PC-9 (cell line): ENCODE measurements around the gene ADAM17. TPM values are rescaled to one million over a fixed set of nuclear protein-coding genes. Genes with fewer than 3 reads are reported as not detected.

Experiments
- BruUV-seq: library from RNA; stranded (reverse); fragments of 400-500 nt; replicated peaks from 2 replicates; lab custom pipeline; 2021; lab: Mats Ljungman, UMichigan
- CTCF ChIA-PET: fragments of 300-600 bp; sonication (Branson Sonifier 250); formaldehyde crosslinking; loops from one replicate; lab custom pipeline; 2022; ENCODE audit warnings: antibody characterized with exemption; lab: Charles Lee
- POLR2A ChIA-PET: fragments of 300-600 bp; sonication (Branson Sonifier 250); formaldehyde crosslinking; loops from one replicate; lab custom pipeline; 2022; ENCODE audit warnings: antibody characterized with exemption; ENCODE audit not compliant: unreplicated experiment; lab: Charles Lee
- DNase-seq, 2 experiments: peaks; one replicate each; pipeline versions ENCODE4 v3.0.0 to v3.0.0-alpha.2; 2015 to 2022; ENCODE audit warnings: mixed read lengths in 1 of 2
- H2AFZ ChIP-seq: fragments of 200-600 bp; sonication (generic); 2 replicates; pipeline ENCODE4 v1.8.1; 2017; ENCODE audit warnings: antibody characterized with exemption
- H3F3A ChIP-seq: fragments of 200-600 bp; sonication (generic); 2 replicates; pipeline ENCODE4 v1.8.1; 2017; ENCODE audit warnings: antibody characterized with exemption, mild to moderate bottlenecking, low read depth; ENCODE audit not compliant: insufficient read depth
- H3K27ac ChIP-seq: fragments of 200-600 bp; sonication (generic); 2 replicates; pipeline ENCODE4 v1.6.1; 2016; ENCODE audit warnings: mixed run types
- H3K27me3 ChIP-seq: fragments of 200-600 bp; sonication (generic); 2 replicates; pipeline ENCODE4 v1.6.1; 2016; ENCODE audit warnings: low read depth, mixed run types; ENCODE audit not compliant: insufficient read depth
- H3K36me3 ChIP-seq: fragments of 200-600 bp; sonication (generic); 2 replicates; pipeline ENCODE4 v1.6.1; 2016; ENCODE audit warnings: low read depth, mixed run types
- H3K4me1 ChIP-seq: fragments of 200-600 bp; sonication (generic); replicated peaks from 2 replicates; pipeline ENCODE4 v1.6.1; 2016; ENCODE audit warnings: mixed run types; ENCODE audit not compliant: insufficient read depth
- H3K4me2 ChIP-seq: fragments of 200-600 bp; sonication (generic); 2 replicates; pipeline ENCODE4 v1.6.1; 2017; ENCODE audit warnings: mixed run types
- H3K4me3 ChIP-seq: fragments of 200-600 bp; sonication (generic); 2 replicates; pipeline ENCODE4 v1.6.1; 2016; ENCODE audit warnings: mixed run types
- H3K79me2 ChIP-seq: fragments of 200-600 bp; sonication (generic); 2 replicates; pipeline ENCODE4 v1.6.1; 2017; ENCODE audit warnings: low read depth, mixed run types
- H3K9me2 ChIP-seq: fragments of 200-600 bp; sonication (generic); 2 replicates; pipeline ENCODE4 v1.8.1; 2017; ENCODE audit warnings: mild to moderate bottlenecking; ENCODE audit not compliant: insufficient read depth
- H3K9me3 ChIP-seq: fragments of 200-600 bp; sonication (generic); 2 replicates; pipeline ENCODE4 v1.8.1; 2016; ENCODE audit warnings: low read depth; ENCODE audit not compliant: insufficient read depth
- H4K20me1 ChIP-seq: fragments of 200-600 bp; sonication (generic); 2 replicates; pipeline ENCODE4 v1.8.1; 2017; ENCODE audit not compliant: insufficient read depth
- CTCF ChIP-seq: fragments of 200-600 bp; sonication (generic); conservative IDR thresholded peaks from 2 replicates; pipeline ENCODE4 v1.6.1; 2017; ENCODE audit warnings: mixed run types, antibody characterized with exemption, mild to moderate bottlenecking, moderate library complexity
- EZH2 ChIP-seq: fragments of 200-600 bp; sonication (generic); IDR thresholded peaks from 2 replicates; pipeline ENCODE4 v1.8.0; 2017; ENCODE audit warnings: antibody characterized with exemption, low read depth
- intact Hi-C: fragments of 100-400 bp; cut with micrococcal nuclease; formaldehyde crosslinking; loops from one replicate; pipeline ENCODE4 v1.10.0; 2022; ENCODE audit not compliant: unreplicated experiment
- total RNA-seq: library from RNA; stranded (reverse); gene quantifications from 2 replicates; pipeline ENCODE4 v1.2.3, GENCODE V29; 2021

Gene ADAM17
- total RNA-seq, 1 experiment from 2014 or later, result 65.0 TPM

DNA sequence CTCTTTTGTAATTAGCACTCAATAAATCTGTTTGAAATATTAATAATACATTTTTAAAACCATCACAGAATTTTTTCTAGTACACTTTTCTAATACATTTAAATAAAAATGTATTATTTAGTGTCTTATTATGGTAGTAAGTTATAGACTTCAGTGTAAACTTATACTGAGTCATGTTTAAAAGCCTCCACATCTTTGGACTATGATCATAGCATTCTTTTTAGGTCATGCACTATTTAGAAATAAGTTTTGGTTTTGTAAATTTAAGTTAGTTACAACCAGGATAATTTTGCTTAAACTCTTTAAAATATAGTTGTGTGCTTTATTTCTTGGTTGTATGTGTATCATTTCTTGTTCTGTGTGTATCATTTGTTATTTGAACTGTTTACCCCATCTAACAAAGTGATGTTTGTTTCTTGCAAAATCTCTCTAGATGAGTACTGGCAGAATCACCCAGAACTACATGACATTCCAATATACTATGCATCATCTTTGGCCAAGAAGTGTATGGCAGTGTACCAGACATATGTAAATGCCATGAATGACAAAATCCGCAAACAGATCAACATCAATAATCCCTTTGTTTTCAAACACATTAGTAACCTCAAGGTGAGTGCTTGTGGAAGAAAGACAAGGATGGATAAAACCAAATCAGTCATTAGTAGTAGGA, 115.4 kb downstream of the ADAM17 start:
- no peak overlapping the region for H2AFZ ChIP-seq
- intact Hi-C loops, result no loop called here
- no peak for TF ChIP-seq EZH2
- TF ChIP-seq CTCF, result no peak

DNA sequence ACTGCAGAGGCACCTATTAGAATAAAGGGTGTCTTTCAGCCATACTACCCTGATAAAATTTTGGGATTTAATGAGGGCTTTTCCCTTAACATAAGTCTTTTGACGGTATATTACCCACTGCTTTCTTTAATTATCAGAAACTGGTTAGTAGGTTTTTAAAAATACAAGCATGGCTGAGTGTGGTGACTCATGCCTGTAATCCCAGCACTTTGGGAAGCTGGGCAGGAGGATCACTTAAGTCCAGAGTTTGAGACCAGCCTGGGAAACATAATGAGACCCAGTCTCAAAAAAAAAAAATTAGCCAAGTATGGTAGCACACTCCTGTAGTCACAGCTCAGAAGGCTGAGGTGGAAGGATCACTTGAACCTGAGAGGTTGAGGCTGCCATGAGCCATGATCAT, 116.1 kb downstream of the ADAM17 start:
- no peak overlapping the region for H2AFZ ChIP-seq
- no peaks in the 10 kb centered on the region for H3K27me3 ChIP-seq
- H3K79me2 ChIP-seq, result no peaks in the 10 kb centered on the region
- no TSS peak for BruUV-seq
- DNase-seq, result no peak
- no peak overlapping the region for H3K4me3 ChIP-seq
- ChIA-PET CTCF (no interaction called here), POLR2A (no interaction called here)
- no peaks in the 10 kb centered on the region for H3K9me2 ChIP-seq
- TF ChIP-seq EZH2 (no peak), CTCF (no peak)
- 0 out of 2 replicates have a peak, but pooled peaks cover 10% of the 10 kb centered on the region for H3F3A ChIP-seq
- H3K27ac ChIP-seq, result no peak overlapping the region
- no peaks in the 10 kb centered on the region for H3K9me3 ChIP-seq
- H3K36me3 ChIP-seq, result peaks cover 52% of the 10 kb centered on the region
- no peaks in the 10 kb centered on the region for H3K4me1 ChIP-seq
- no peaks in the 10 kb centered on the region for H4K20me1 ChIP-seq
- intact Hi-C loops, result no loop called here
- no peak overlapping the region for H3K4me2 ChIP-seq

More for the DNA sequence above, 115.4 kb downstream of the ADAM17 start:
- Histone ChIP-seq H3K79me2 (no peaks in the 10 kb centered on the region), H3K4me1 (no peaks in the 10 kb centered on the region), H3K4me3 (no peak overlapping the region), H3K27me3 (no peaks in the 10 kb centered on the region), H3K27ac (no peak overlapping the region), H3K4me2 (no peak overlapping the region), H3K36me3 (peaks cover 52% of the 10 kb centered on the region), H4K20me1 (no peaks in the 10 kb centered on the region), H3F3A (0 out of 2 replicates have a peak, but pooled peaks cover 10% of the 10 kb centered on the region), H3K9me3 (no peaks in the 10 kb centered on the region), H3K9me2 (no peaks in the 10 kb centered on the region)
- ChIA-PET CTCF (no interaction called here), POLR2A (no interaction called here)
- BruUV-seq, result no TSS peak
- no peak for DNase-seq

Other genes with a start within 250 kb of the ADAM17 start
- gene ITGB1BP1, start 132.3 kb downstream of the ADAM17 start, total RNA-seq, result 68.1 and 82.5 TPM in 2 replicates
- gene CPSF3, start 132.2 kb downstream of the ADAM17 start, total RNA-seq, result 52.0 and 61.5 TPM in 2 replicates
- 28.7 and 37.3 TPM in 2 replicates for gene IAH1, start 81.3 kb downstream of the ADAM17 start, total RNA-seq
- gene YWHAQ, start 75.2 kb upstream of the ADAM17 start, total RNA-seq, result 353 and 373 TPM in 2 replicates